ENCODE measurements around the gene LEKR1. TPM values are rescaled to one million over a fixed set of nuclear protein-coding genes. Genes with fewer than 3 reads are reported as not detected.
"Not testable (repeated sequence)": the region's sequence is repeated elsewhere in the genome, so short reads cannot be mapped to it uniquely, and the experiment has no call there.

The LEKR1 gene
- total and polyA plus RNA-seq, 2 donors: 1.0 to 1.7 TPM

GRCh38 chr3:156790156-156790555, 36.0 kb upstream of the LEKR1 start:
- Histone ChIP-seq H3K36me3 (ENCODE audit: control insufficient read depth in 2 of 2, insufficient read depth in 2 of 2, low read length in 1 of 2) (no peaks in the 10 kb centered on the region), H3K27ac (ENCODE audit: low read depth in 1 of 2, low read length in 1 of 2) (no peak overlapping the region), H3K9me3 (ENCODE audit: control insufficient read depth in 2 of 2, insufficient read depth in 1 of 2, low read length in 1 of 2) (no peaks in the 10 kb centered on the region), H3K4me1 (ENCODE audit: control insufficient read depth in 2 of 2, insufficient read depth in 2 of 2, low read length in 2 of 2) (peaks cover 0 to 3% of the 10 kb centered on the region in 2 donors), H3K27me3 (ENCODE audit: control insufficient read depth in 2 of 2, insufficient read depth in 1 of 2, low read length in 1 of 2) (no peaks in the 10 kb centered on the region), H3K4me3 (ENCODE audit: low read length in 2 of 2) (no peak overlapping the region)
- no peak for DNase-seq (ENCODE audit: low read depth in 6 of 9, low spot score in 9 of 9)

GRCh38 chr3:156792114-156792513, 34.0 kb upstream of the LEKR1 start:
- WGBS: 97% methylated on average over 3 of the region's 3 CpGs
- Histone ChIP-seq H3K4me3 (ENCODE audit: low read length in 2 of 2) (no peak overlapping the region), H3K9me3 (ENCODE audit: control insufficient read depth in 2 of 2, insufficient read depth in 1 of 2, low read length in 1 of 2) (no peaks in the 10 kb centered on the region), H3K4me1 (ENCODE audit: control insufficient read depth in 2 of 2, insufficient read depth in 2 of 2, low read length in 2 of 2) (peaks cover 0 to 3% of the 10 kb centered on the region in 2 donors), H3K27me3 (ENCODE audit: control insufficient read depth in 2 of 2, insufficient read depth in 1 of 2, low read length in 1 of 2) (no peaks in the 10 kb centered on the region), H3K36me3 (ENCODE audit: control insufficient read depth in 2 of 2, insufficient read depth in 2 of 2, low read length in 1 of 2) (no peaks in the 10 kb centered on the region), H3K27ac (ENCODE audit: low read depth in 1 of 2, low read length in 1 of 2) (no peak overlapping the region)
- no peak for DNase-seq (ENCODE audit: low read depth in 6 of 9, low spot score in 9 of 9)

GRCh38 chr3:156792536-156792935, 33.6 kb upstream of the LEKR1 start:
- Histone ChIP-seq H3K27me3 (ENCODE audit: control insufficient read depth in 2 of 2, insufficient read depth in 1 of 2, low read length in 1 of 2) (no peaks in the 10 kb centered on the region), H3K36me3 (ENCODE audit: control insufficient read depth in 2 of 2, insufficient read depth in 2 of 2, low read length in 1 of 2) (no peaks in the 10 kb centered on the region), H3K27ac (ENCODE audit: low read depth in 1 of 2, low read length in 1 of 2) (no peak overlapping the region), H3K9me3 (ENCODE audit: control insufficient read depth in 2 of 2, insufficient read depth in 1 of 2, low read length in 1 of 2) (no peaks in the 10 kb centered on the region), H3K4me3 (ENCODE audit: low read length in 2 of 2) (no peak overlapping the region), H3K4me1 (ENCODE audit: control insufficient read depth in 2 of 2, insufficient read depth in 2 of 2, low read length in 2 of 2) (peaks cover 0 to 3% of the 10 kb centered on the region in 2 donors)
- DNase-seq (ENCODE audit: low read depth in 6 of 9, low spot score in 9 of 9): no peak
- 78% methylated on average over 3 of the region's 3 CpGs for WGBS

GRCh38 chr3:156792945-156793344, 33.2 kb upstream of the LEKR1 start:
- Histone ChIP-seq H3K27ac (ENCODE audit: low read depth in 1 of 2, low read length in 1 of 2) (no peak overlapping the region), H3K4me1 (ENCODE audit: control insufficient read depth in 2 of 2, insufficient read depth in 2 of 2, low read length in 2 of 2) (peaks cover 0 to 3% of the 10 kb centered on the region in 2 donors)
- 92% methylated on average over 2 of the region's 2 CpGs for WGBS

GRCh38 chr3:156793400-156793799, 32.8 kb upstream of the LEKR1 start:
- H3K4me1 ChIP-seq (ENCODE audit: control insufficient read depth in 2 of 2, insufficient read depth in 2 of 2, low read length in 2 of 2): peaks cover 0 to 3% of the 10 kb centered on the region in 2 donors
- no peak for DNase-seq (ENCODE audit: low read depth in 6 of 9, low spot score in 9 of 9)
- H3K27ac ChIP-seq (ENCODE audit: low read depth in 1 of 2, low read length in 1 of 2): no peak overlapping the region
- no peak overlapping the region for H3K4me3 ChIP-seq (ENCODE audit: low read length in 2 of 2)
- WGBS: 86% methylated on average over 1 of the region's 1 CpG
- no peaks in the 10 kb centered on the region for H3K36me3 ChIP-seq (ENCODE audit: control insufficient read depth in 2 of 2, insufficient read depth in 2 of 2, low read length in 1 of 2)
- H3K27me3 ChIP-seq (ENCODE audit: control insufficient read depth in 2 of 2, insufficient read depth in 1 of 2, low read length in 1 of 2): no peaks in the 10 kb centered on the region
- H3K9me3 ChIP-seq (ENCODE audit: control insufficient read depth in 2 of 2, insufficient read depth in 1 of 2, low read length in 1 of 2): no peaks in the 10 kb centered on the region

More at GRCh38 chr3:156792945-156793344, 33.2 kb upstream of the LEKR1 start:
- peak in 3 of 9 donors; percentile 8 to 34 (median 25) for DNase-seq (ENCODE audit: low read depth in 6 of 9, low spot score in 9 of 9)
- no peaks in the 10 kb centered on the region for H3K36me3 ChIP-seq (ENCODE audit: control insufficient read depth in 2 of 2, insufficient read depth in 2 of 2, low read length in 1 of 2)
- no peak overlapping the region for H3K4me3 ChIP-seq (ENCODE audit: low read length in 2 of 2)
- H3K27me3 ChIP-seq (ENCODE audit: control insufficient read depth in 2 of 2, insufficient read depth in 1 of 2, low read length in 1 of 2): no peaks in the 10 kb centered on the region
- no peaks in the 10 kb centered on the region for H3K9me3 ChIP-seq (ENCODE audit: control insufficient read depth in 2 of 2, insufficient read depth in 1 of 2, low read length in 1 of 2)

GRCh38 chr3:156793851-156794250, 32.3 kb upstream of the LEKR1 start:
- Histone ChIP-seq H3K4me1 (ENCODE audit: control insufficient read depth in 2 of 2, insufficient read depth in 2 of 2, low read length in 2 of 2) (peaks cover 0 to 3% of the 10 kb centered on the region in 2 donors), H3K27ac (ENCODE audit: low read depth in 1 of 2, low read length in 1 of 2) (no peak overlapping the region), H3K4me3 (ENCODE audit: low read length in 2 of 2) (no peak overlapping the region), H3K36me3 (ENCODE audit: control insufficient read depth in 2 of 2, insufficient read depth in 2 of 2, low read length in 1 of 2) (no peaks in the 10 kb centered on the region), H3K27me3 (ENCODE audit: control insufficient read depth in 2 of 2, insufficient read depth in 1 of 2, low read length in 1 of 2) (no peaks in the 10 kb centered on the region), H3K9me3 (ENCODE audit: control insufficient read depth in 2 of 2, insufficient read depth in 1 of 2, low read length in 1 of 2) (no peaks in the 10 kb centered on the region)
- DNase-seq (ENCODE audit: low read depth in 6 of 9, low spot score in 9 of 9): no peak
- WGBS: 99% methylated on average over 2 of the region's 2 CpGs

GRCh38 chr3:156795890-156796481, 30.2 kb upstream of the LEKR1 start:
- Histone ChIP-seq H3K36me3 (ENCODE audit: control insufficient read depth in 2 of 2, insufficient read depth in 2 of 2, low read length in 1 of 2) (no peaks in the 10 kb centered on the region), H3K27me3 (ENCODE audit: control insufficient read depth in 2 of 2, insufficient read depth in 1 of 2, low read length in 1 of 2) (no peaks in the 10 kb centered on the region), H3K27ac (ENCODE audit: low read depth in 1 of 2, low read length in 1 of 2) (no peak overlapping the region), H3K4me3 (ENCODE audit: low read length in 2 of 2) (no peak overlapping the region), H3K9me3 (ENCODE audit: control insufficient read depth in 2 of 2, insufficient read depth in 1 of 2, low read length in 1 of 2) (no peaks in the 10 kb centered on the region), H3K4me1 (ENCODE audit: control insufficient read depth in 2 of 2, insufficient read depth in 2 of 2, low read length in 2 of 2) (peaks cover 0 to 3% of the 10 kb centered on the region in 2 donors)
- DNase-seq (ENCODE audit: low read depth in 6 of 9, low spot score in 9 of 9): no peak

- no peak for DNase-seq (ENCODE audit: low read depth in 6 of 9, low spot score in 9 of 9)
- Histone ChIP-seq H3K27me3 (ENCODE audit: control insufficient read depth in 2 of 2, insufficient read depth in 1 of 2, low read length in 1 of 2) (no peaks in the 10 kb centered on the region), H3K36me3 (ENCODE audit: control insufficient read depth in 2 of 2, insufficient read depth in 2 of 2, low read length in 1 of 2) (no peaks in the 10 kb centered on the region), H3K4me3 (ENCODE audit: low read length in 2 of 2) (no peak overlapping the region), H3K9me3 (ENCODE audit: control insufficient read depth in 2 of 2, insufficient read depth in 1 of 2, low read length in 1 of 2) (no peaks in the 10 kb centered on the region), H3K4me1 (ENCODE audit: control insufficient read depth in 2 of 2, insufficient read depth in 2 of 2, low read length in 2 of 2) (peaks cover 0 to 3% of the 10 kb centered on the region in 2 donors), H3K27ac (ENCODE audit: low read depth in 1 of 2, low read length in 1 of 2) (no peak overlapping the region)
- 98% methylated on average over 1 of the region's 1 CpG for WGBS
Observed at GRCh38 chr3:156797368-156797767, 28.8 kb upstream of the LEKR1 start.

GRCh38 chr3:156800287-156800686, 25.9 kb upstream of the LEKR1 start:
- not testable (repeated sequence) for DNase-seq (ENCODE audit: low read depth in 6 of 9, low spot score in 9 of 9); H3K27me3 ChIP-seq (ENCODE audit: control insufficient read depth in 2 of 2, insufficient read depth in 1 of 2, low read length in 1 of 2); H3K36me3 ChIP-seq (ENCODE audit: control insufficient read depth in 2 of 2, insufficient read depth in 2 of 2, low read length in 1 of 2); H3K9me3 ChIP-seq (ENCODE audit: control insufficient read depth in 2 of 2, insufficient read depth in 1 of 2, low read length in 1 of 2); H3K4me3 ChIP-seq (ENCODE audit: low read length in 2 of 2); H3K4me1 ChIP-seq (ENCODE audit: control insufficient read depth in 2 of 2, insufficient read depth in 2 of 2, low read length in 2 of 2); H3K27ac ChIP-seq (ENCODE audit: low read depth in 1 of 2, low read length in 1 of 2)
- WGBS: 89% methylated on average over 4 of the region's 4 CpGs

Measured in thymus (tissue), 11 donors.